GM12892 (cell line): Measurements from ENCODE around the gene GALNT10.

ENCODE experiments used
- POLR2A ChIP-seq: IDR thresholded peaks from 2 replicates; pipeline ENCODE4 v1.6.1; 2011; ENCODE audit warnings: low read depth, low read length, control low read depth
- POLR2AphosphoS5 ChIP-seq: IDR thresholded peaks from 2 replicates; pipeline ENCODE4 v1.6.1; 2011; ENCODE audit warnings: low read depth, low read length, control low read depth

- TF ChIP-seq POLR2AphosphoS5 (no peak), POLR2A (no peak)
Observed at GRCh38 chr5:154320224-154321089, 129.9 kb downstream of the GALNT10 start.
